Loucy (cell line): ENCODE results near the gene ITPKB.

Source experiments
- EZH2phosphoT487 ChIP-seq: fragments of 200-600 bp; IDR thresholded peaks from 2 replicates; pipeline ENCODE4 v1.6.1; 2018; ENCODE audit warnings: antibody characterized with exemption, mild to moderate bottlenecking, moderate library complexity, borderline replicate concordance
- TF ChIP-seq, protein P1 (sequence below): fragments of 200-600 bp; sonication (generic); conservative IDR thresholded peaks from 2 replicates; pipeline ENCODE4 v1.5.1; 2014; ENCODE audit warnings: mild to moderate bottlenecking, antibody characterized with exemption, low read length

DNA sequence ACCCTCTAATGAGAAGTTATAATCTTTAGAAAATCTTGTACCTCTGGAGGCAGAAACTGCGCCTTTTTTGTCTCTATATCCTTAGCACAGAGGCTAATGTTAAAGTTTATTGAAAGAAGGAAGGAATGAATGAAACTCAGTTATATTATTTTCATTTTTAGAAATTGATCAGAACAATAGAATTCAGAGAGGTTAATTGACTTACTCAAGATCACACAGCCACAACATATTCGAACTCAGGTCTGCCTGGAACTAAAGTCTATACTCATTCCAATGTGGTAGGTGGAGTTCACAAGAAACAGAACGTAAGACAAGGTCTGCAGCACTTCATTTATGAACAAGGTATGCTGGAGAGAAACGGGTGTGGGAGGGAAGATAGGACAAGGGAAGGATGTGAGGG lies 23.0 kb upstream of the ITPKB start:
- TF ChIP-seq, protein P1, sequence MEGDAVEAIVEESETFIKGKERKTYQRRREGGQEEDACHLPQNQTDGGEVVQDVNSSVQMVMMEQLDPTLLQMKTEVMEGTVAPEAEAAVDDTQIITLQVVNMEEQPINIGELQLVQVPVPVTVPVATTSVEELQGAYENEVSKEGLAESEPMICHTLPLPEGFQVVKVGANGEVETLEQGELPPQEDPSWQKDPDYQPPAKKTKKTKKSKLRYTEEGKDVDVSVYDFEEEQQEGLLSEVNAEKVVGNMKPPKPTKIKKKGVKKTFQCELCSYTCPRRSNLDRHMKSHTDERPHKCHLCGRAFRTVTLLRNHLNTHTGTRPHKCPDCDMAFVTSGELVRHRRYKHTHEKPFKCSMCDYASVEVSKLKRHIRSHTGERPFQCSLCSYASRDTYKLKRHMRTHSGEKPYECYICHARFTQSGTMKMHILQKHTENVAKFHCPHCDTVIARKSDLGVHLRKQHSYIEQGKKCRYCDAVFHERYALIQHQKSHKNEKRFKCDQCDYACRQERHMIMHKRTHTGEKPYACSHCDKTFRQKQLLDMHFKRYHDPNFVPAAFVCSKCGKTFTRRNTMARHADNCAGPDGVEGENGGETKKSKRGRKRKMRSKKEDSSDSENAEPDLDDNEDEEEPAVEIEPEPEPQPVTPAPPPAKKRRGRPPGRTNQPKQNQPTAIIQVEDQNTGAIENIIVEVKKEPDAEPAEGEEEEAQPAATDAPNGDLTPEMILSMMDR: no peak
- no peak for TF ChIP-seq EZH2phosphoT487
